Tibial nerve (tissue), 4 donors: ENCODE measurements around the gene LOXHD1. TPM values are rescaled to one million over a fixed set of nuclear protein-coding genes. Genes with fewer than 3 reads are reported as not detected.

ENCODE experiments used
- DNase-seq, 2 donors: peaks; one replicate each; pipeline ENCODE4 v3.0.0-alpha.2; 2019; ENCODE audit warnings: low spot score in 2 of 2
- H3K27ac ChIP-seq, 4 donors: fragments of 200-600 bp; sonication (generic) in 3 of 4; one replicate each; pipeline ENCODE4 v1.5.1; 2017 to 2019; ENCODE audit warnings: mild to moderate bottlenecking in 1 of 4
- H3K27me3 ChIP-seq, 2 donors: fragments of 200-600 bp; sonication (generic) in 1 of 2; one replicate each; pipeline versions ENCODE4 v1.5.1 to v1.6.0; 2017 to 2019
- H3K36me3 ChIP-seq, 3 donors: fragments of 200-600 bp; sonication (generic); one replicate each; pipeline ENCODE4 v1.5.1; 2018 to 2019
- H3K4me1 ChIP-seq, 4 donors: fragments of 200-600 bp; sonication (generic) in 3 of 4; one replicate each; pipeline ENCODE4 v1.5.1; 2017 to 2019
- H3K4me3 ChIP-seq, 4 donors: fragments of 200-600 bp; sonication (generic) in 3 of 4; one replicate each; pipeline ENCODE4 v1.5.1; 2017 to 2019; ENCODE audit warnings: mild to moderate bottlenecking in 1 of 4, moderate library complexity in 1 of 4
- H3K9me3 ChIP-seq, 4 donors: fragments of 200-600 bp; sonication (generic) in 3 of 4; one replicate each; pipeline ENCODE4 v1.5.1; 2017 to 2019
- CTCF ChIP-seq, 5 experiments: fragments of 200-600 bp in 3 of 5; fragments of 450-650 bp in 2 of 5; sonication (generic) in 3 of 5; IDR thresholded peaks; one replicate each; pipeline ENCODE4 v1.5.1; 2016 to 2019; ENCODE audit warnings: antibody characterized with exemption in 5 of 5, mild to moderate bottlenecking in 3 of 5, moderate library complexity in 2 of 5
- EP300 ChIP-seq, 2 donors: sonication (generic); formaldehyde crosslinking; IDR thresholded peaks; one replicate each; pipeline ENCODE4 v1.6.1; 2017; ENCODE audit warnings: antibody characterized with exemption in 2 of 2, mild to moderate bottlenecking in 1 of 2
- POLR2A ChIP-seq, 2 donors: fragments of 450-650 bp; IDR thresholded peaks; one replicate each; pipeline ENCODE4 v1.6.1; 2017; ENCODE audit warnings: antibody characterized with exemption in 2 of 2, mild to moderate bottlenecking in 2 of 2, moderate library complexity in 2 of 2
- WGBS, 2 donors: methylation state at CpG; one replicate each; pipeline ENCODE4 v1.1.5; 2018; 5-methylcytosine and 5-hydroxymethylcytosine counted together
- total RNA-seq, 4 donors: library from RNA; depleted of rRNA; stranded (reverse); fragments of >200 nt; gene quantifications; one replicate each; pipeline ENCODE4 v1.1.0, GENCODE V29; 2016

LOXHD1 gene
- total RNA-seq, 4 donors from 2014 or later: under 0.01 to 0.44 (median 0.21) TPM; not detected in 1

DNA sequence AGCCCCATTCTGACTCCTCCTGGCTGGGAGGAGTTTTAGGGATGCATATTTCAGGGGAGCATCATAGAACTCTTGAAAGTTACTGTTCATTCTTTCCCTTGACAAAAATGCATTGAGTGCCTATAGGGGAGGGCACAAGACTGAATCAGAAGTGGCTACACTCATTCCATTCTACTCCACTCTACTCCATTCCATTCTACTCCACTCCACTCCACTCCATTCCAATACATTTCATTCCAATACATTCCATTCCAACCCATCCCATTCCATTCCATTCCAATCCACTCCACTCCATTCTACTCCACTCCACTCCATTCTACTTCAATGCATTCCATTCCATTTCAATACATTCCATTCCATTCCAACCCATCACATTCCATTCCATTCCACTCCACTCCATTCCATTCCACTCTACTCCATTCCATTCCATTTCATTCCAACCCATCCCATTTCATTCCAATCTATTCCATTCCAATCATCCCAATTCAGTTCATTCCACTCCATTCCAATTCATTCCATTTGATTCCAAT lies 110.8 kb downstream of the LOXHD1 start:
- no peaks in the 10 kb centered on the region for H3K27me3 ChIP-seq
- H3K27ac ChIP-seq: no peak overlapping the region
- H3K36me3 ChIP-seq: no peaks in the 10 kb centered on the region
- H3K4me1 ChIP-seq: no peaks in the 10 kb centered on the region
- no peak for TF ChIP-seq CTCF (IDR thresholded peaks at IDR 0.05)
- no peak for TF ChIP-seq EP300 (IDR thresholded peaks at IDR 0.05)
- no peak for TF ChIP-seq POLR2A (IDR thresholded peaks at IDR 0.05)
- DNase-seq: no peak
- H3K9me3 ChIP-seq: no peaks in the 10 kb centered on the region
- no peak overlapping the region for H3K4me3 ChIP-seq

GRCh38 chr18:46542545-46542944 lies 114.5 kb downstream of the LOXHD1 start:
- Histone ChIP-seq H3K36me3 (no peaks in the 10 kb centered on the region), H3K27ac (no peak overlapping the region), H3K27me3 (no peaks in the 10 kb centered on the region), H3K4me1 (no peaks in the 10 kb centered on the region), H3K9me3 (no peaks in the 10 kb centered on the region), H3K4me3 (no peak overlapping the region)
- TF ChIP-seq CTCF (IDR thresholded peaks at IDR 0.05): no peak
- WGBS, 2 donors: 60 to 64% methylated on average over 5 of the region's 5 CpGs
- DNase-seq: no peak

DNA sequence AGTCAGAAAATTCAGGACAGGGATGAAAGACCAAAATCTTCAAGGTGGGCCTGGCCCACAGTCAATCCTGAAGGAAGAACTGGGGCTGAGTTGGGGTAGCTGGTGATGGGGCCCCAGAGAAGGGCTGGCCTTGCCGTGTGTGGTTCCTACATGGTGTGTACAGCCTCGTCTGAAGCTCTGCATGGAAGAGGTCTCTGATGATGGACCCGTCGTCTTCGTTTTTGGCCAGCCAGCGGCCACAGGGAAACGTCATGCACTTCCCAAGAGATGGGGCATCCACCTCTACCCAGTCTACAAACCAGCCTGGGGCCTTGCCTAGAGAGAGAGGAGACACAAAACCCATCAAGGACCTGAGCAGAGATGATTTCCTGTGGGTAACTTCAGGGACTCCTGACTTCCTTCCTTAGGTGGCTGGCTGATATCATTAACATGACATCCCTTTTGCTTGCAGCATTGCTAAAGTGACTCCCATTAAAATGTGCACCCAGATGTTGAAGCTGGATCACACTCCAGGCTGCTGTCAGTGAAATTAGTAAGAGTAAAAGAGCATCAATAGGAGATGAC lies 115.3 kb downstream of the LOXHD1 start:
- no peak for TF ChIP-seq POLR2A (IDR thresholded peaks at IDR 0.05)
- TF ChIP-seq CTCF (IDR thresholded peaks at IDR 0.05): no peak
- no peak for TF ChIP-seq EP300 (IDR thresholded peaks at IDR 0.05)
- Histone ChIP-seq H3K27ac (no peak overlapping the region), H3K27me3 (no peaks in the 10 kb centered on the region), H3K9me3 (no peaks in the 10 kb centered on the region), H3K4me1 (no peaks in the 10 kb centered on the region), H3K4me3 (no peak overlapping the region), H3K36me3 (no peaks in the 10 kb centered on the region)
- no peak for DNase-seq
- WGBS, 2 donors: 75 to 86% methylated on average over 7 of the region's 7 CpGs

GRCh38 chr18:46538376-46538775 lies 118.6 kb downstream of the LOXHD1 start:
- TF ChIP-seq CTCF (IDR thresholded peaks at IDR 0.05): no peak
- TF ChIP-seq POLR2A (IDR thresholded peaks at IDR 0.05): no peak
- no peak for TF ChIP-seq EP300 (IDR thresholded peaks at IDR 0.05)
- Histone ChIP-seq H3K4me3 (no peak overlapping the region), H3K27me3 (no peaks in the 10 kb centered on the region), H3K4me1 (no peaks in the 10 kb centered on the region), H3K9me3 (no peaks in the 10 kb centered on the region), H3K27ac (no peak overlapping the region), H3K36me3 (no peaks in the 10 kb centered on the region)
- 67% methylated on average over 3 of the region's 3 CpGs for WGBS, 2 donors
- no peak for DNase-seq

DNA sequence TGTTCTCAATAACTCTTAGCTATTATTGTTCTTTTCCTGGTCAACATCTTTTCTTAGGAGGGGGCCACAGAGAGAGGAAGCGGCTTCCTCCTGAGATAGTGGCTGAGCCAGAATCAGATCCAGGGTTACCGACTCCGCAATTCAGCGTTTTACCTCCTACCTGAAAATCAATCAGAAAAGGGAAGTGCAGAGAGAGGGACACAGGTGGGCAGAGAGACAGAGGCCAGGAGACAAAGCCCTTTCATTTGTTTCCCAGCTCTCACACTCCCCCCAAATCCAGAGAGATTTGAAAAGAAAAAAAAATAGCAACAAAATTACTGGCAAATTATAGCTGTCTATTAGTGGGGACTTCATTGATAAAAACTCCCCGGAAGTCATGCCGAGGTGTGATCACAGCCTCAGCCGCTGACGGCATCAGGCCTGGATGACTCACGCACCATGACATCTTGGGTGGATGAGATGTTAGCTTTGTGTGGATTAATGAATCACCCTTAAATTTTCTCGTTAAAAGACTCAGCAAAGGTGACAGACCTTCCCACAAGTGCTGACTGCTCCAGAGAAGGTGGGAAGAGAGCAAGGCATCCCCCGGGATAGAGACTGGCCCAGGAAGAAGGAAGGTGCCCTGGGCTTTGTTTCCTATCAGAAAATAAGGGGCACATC lies 120.7 kb downstream of the LOXHD1 start:
- Histone ChIP-seq H3K4me3 (no peak overlapping the region), H3K36me3 (no peaks in the 10 kb centered on the region), H3K4me1 (no peaks in the 10 kb centered on the region), H3K9me3 (no peaks in the 10 kb centered on the region), H3K27me3 (no peaks in the 10 kb centered on the region), H3K27ac (no peak overlapping the region)
- TF ChIP-seq EP300 (IDR thresholded peaks at IDR 0.05) (no peak), CTCF (IDR thresholded peaks at IDR 0.05) (no peak), POLR2A (IDR thresholded peaks at IDR 0.05) (no peak)
- no peak for DNase-seq
- WGBS, 2 donors: 86% methylated on average over 11 of the region's 11 CpGs
